Activated naive CD8-positive, alpha-beta T cell treated with anti-CD3 and anti-CD28 coated beads, Interleukin-2, amount 10 ng/mL, durations not matched to agents 7 days and 5 days (primary cell): ENCODE measurements around the gene FAM53B. TPM values are rescaled to one million over a fixed set of nuclear protein-coding genes. Genes with fewer than 3 reads are reported as not detected.

Experiments
- ATAC-seq: fragments of 150-1000 bp; cut with Tn5 transposase; one replicate; pipeline ENCODE4 v1.10.0; 2021; ENCODE audit warnings: low read depth, moderate library complexity
- POLR2A ChIA-PET: fragments of 350-600 bp; sonication (Branson Sonifier 250); formaldehyde crosslinking; loops from one replicate; lab custom pipeline; 2021; ENCODE audit warnings: antibody characterized with exemption; lab: Charles Lee
- DNase-seq: peaks from one replicate; pipeline ENCODE4 v3.0.0; 2021
- H3K27ac Mint-ChIP-seq: one replicate; pipeline ENCODE4 v1.8.0; 2022; ENCODE audit warnings: mild to moderate bottlenecking, mixed read lengths
- H3K27me3 Mint-ChIP-seq: one replicate; pipeline ENCODE4 v1.8.0; 2022; ENCODE audit warnings: mild to moderate bottlenecking, moderate library complexity, mixed read lengths
- H3K36me3 Mint-ChIP-seq: one replicate; pipeline ENCODE4 v1.8.0; 2021; ENCODE audit warnings: mild to moderate bottlenecking, mixed read lengths
- H3K4me1 Mint-ChIP-seq: one replicate; pipeline ENCODE4 v1.8.0; 2021; ENCODE audit warnings: mixed read lengths
- H3K4me3 Mint-ChIP-seq: one replicate; pipeline ENCODE4 v1.8.0; 2022; ENCODE audit warnings: mild to moderate bottlenecking, moderate library complexity, mixed read lengths
- H3K9me3 Mint-ChIP-seq: one replicate; pipeline ENCODE4 v1.8.0; 2021; ENCODE audit warnings: mixed read lengths
- total RNA-seq, 2 experiments: library from RNA; stranded (reverse); gene quantifications; one replicate each; pipeline ENCODE4 v1.2.3, GENCODE V29; 2021

Gene FAM53B
- total RNA-seq, 2 experiments from 2014 or later, result 29.8 to 33.0 TPM

DNA sequence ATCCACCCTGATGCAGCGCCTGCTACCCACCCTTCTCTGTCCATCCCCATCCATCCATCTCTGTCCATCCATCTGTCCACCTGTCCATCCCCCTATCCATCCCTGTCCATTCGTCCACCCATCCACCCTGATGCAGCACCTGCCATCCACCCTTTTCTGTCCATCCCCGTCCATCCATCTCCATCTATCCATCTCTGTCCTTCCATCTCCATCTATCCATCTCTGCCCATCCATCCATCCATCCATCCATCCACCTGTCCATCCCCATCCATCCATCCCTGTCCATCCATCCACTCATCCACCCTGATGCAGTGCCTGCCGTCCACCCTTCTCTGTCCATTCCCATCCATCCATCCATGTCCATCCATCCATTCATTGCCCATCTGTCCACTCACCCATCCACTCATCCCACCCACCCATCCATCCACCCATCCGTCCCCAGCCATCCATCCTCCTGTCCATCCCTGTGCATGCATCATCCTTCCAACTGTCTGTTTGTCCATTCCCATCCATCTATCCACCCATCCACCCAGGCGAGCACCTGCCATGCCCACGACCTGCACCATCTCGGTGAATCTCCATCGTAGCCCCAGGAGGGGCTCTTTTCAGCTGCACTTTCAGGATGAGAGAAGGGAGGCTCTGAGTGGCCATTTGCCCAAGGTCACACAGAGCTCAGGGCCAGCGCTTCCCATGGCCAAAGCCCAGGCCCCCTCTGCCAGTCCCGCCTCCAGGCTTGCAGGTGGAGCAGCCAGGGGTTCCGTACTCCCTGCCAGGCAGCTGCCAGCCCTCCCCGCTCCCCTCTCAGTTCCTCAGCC is 145.2 kb downstream of the FAM53B start:
- Mint-ChIP-seq H3K4me3 (no peak overlapping the region), H3K27ac (no peak overlapping the region), H3K4me1 (no peaks in the 10 kb centered on the region), H3K27me3 (no peaks in the 10 kb centered on the region), H3K36me3 (no peaks in the 10 kb centered on the region), H3K9me3 (no peaks in the 10 kb centered on the region)
- ATAC-seq (no peak), DNase-seq (no peak)
- POLR2A ChIA-PET, result no interaction called here

DNA sequence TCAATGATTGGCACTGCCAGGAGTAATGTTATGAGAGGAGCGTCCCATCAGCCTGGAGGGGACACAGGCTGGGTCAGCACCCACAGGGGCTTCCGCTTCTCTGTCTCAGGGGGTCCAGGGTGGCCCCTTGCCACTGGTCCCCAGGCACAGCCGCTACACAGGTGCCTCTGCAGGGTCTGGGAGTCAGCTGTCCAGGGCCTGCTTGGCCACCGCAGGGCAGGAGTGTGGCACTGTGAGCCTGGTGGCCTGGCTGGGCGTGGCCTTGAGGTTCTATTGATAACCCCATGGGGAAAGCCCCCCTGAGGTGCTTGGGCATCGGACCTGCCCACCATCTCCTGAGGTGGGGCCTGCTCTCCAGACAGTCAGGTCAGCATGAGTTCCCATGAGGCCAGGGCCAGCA is 146.0 kb downstream of the FAM53B start:
- Mint-ChIP-seq H3K36me3 (no peaks in the 10 kb centered on the region), H3K27me3 (no peaks in the 10 kb centered on the region), H3K9me3 (no peaks in the 10 kb centered on the region), H3K4me3 (no peak overlapping the region), H3K27ac (no peak overlapping the region), H3K4me1 (no peaks in the 10 kb centered on the region)
- DNase-seq (no peak), ATAC-seq (no peak)
- POLR2A ChIA-PET, result no interaction called here

DNA sequence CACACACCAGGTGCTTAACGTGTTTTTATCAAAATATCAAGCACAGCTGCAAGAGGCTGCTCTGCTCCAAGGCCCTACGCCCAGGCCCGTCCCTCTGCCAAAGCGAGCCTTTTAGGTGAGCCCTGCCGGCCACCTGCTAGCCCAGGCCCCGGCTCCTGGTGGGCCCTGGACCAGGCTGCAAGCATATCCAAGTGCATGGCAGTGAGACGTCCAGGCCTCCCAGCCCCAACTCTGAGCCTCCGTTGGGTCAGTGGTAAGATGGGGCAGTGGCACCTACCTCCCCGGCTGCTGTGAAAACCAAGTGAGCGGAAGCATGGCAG is 146.4 kb downstream of the FAM53B start:
- POLR2A ChIA-PET, result no interaction called here
- H3K4me3 Mint-ChIP-seq, result no peak overlapping the region
- H3K36me3 Mint-ChIP-seq, result no peaks in the 10 kb centered on the region

DNA sequence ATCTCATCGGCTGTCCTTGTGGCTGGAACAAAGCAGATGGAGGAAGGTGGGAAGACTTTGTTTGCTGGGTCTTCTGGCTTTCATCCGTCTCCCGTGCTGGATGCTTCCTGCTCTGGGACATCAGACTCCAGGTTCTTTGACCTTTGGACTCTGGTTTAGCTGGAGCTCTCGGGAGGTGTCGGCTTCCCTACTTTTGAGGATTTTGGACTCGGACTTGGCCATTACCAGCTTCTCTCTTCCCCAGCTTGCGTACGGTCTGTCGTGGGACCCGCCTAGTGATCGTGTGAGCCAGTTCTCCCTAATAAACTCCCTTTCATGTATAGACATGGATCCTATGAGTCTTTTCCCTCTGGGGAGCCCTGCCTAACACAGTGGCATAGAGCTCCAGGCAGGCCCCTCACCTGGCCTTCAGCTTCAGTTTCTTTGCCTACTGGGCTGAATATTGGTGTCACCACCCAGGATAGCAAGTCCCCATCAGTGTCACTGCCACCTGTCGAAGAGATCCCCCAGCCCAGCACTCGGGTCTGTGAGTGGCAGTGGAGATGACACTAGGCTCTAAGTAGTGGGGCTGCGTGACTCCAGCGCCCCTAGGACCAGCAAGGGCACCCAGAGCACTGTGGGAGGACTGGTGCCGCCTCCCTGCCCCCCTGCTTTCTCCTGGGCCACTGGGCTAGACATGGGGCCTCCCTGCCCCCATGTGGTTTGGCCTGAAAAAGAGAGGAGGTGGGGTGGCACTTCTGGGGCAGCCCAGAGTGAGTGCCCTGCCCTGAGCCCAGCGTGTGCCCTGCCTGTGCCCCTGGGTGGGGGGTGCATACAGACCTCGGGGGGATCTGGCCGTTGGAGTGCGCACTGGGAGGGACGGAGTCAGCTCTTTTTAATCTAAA is 147.0 kb downstream of the FAM53B start:
- Mint-ChIP-seq H3K36me3 (no peaks in the 10 kb centered on the region), H3K27ac (no peak overlapping the region), H3K9me3 (no peaks in the 10 kb centered on the region), H3K4me1 (no peaks in the 10 kb centered on the region), H3K4me3 (no peak overlapping the region), H3K27me3 (no peaks in the 10 kb centered on the region)
- ATAC-seq (no peak), DNase-seq (no peak)
- POLR2A ChIA-PET, result no interaction called here

More for the DNA sequence above, 146.4 kb downstream of the FAM53B start:
- no peaks in the 10 kb centered on the region for H3K9me3 Mint-ChIP-seq
- H3K27ac Mint-ChIP-seq, result no peak overlapping the region
- no peaks in the 10 kb centered on the region for H3K27me3 Mint-ChIP-seq
- no peak for ATAC-seq
- H3K4me1 Mint-ChIP-seq, result no peaks in the 10 kb centered on the region
- no peak for DNase-seq

DNA sequence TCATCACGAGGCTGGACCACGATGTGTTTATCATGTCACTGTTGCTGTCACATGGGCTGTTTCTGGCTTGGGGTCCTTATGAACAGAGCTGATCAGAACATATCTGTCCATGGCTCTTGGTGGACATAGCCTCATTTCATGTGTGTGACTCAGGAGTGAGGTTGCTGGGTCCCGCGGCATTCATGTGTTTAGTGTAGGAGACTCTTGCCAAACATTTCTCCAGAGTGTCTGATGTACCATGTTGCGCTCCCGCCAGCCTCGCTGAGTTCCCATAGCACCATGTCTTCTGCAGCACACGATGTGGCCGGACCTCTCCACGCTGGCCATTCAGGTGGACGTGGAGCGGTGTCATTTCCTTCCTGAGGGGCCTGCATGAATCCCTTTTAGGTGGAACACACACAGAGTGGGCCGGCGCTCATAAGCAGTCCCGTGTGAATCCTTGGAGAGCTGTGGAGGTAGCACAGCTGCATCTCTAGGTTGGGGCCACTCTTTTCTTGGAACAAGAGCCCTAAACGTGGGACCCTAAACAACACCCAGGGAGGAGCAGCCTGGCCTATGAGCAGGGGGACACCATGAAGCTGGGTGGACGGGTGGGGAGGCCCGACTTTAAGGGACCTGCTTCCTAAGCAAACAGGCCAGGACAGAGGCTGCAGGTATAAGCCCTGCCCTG is 147.9 kb downstream of the FAM53B start:
- POLR2A ChIA-PET, result no interaction called here
- ATAC-seq, result no peak
- no peak for DNase-seq
- Mint-ChIP-seq H3K9me3 (no peaks in the 10 kb centered on the region), H3K36me3 (no peaks in the 10 kb centered on the region), H3K4me3 (no peak overlapping the region), H3K4me1 (no peaks in the 10 kb centered on the region), H3K27ac (no peak overlapping the region), H3K27me3 (no peaks in the 10 kb centered on the region)

DNA sequence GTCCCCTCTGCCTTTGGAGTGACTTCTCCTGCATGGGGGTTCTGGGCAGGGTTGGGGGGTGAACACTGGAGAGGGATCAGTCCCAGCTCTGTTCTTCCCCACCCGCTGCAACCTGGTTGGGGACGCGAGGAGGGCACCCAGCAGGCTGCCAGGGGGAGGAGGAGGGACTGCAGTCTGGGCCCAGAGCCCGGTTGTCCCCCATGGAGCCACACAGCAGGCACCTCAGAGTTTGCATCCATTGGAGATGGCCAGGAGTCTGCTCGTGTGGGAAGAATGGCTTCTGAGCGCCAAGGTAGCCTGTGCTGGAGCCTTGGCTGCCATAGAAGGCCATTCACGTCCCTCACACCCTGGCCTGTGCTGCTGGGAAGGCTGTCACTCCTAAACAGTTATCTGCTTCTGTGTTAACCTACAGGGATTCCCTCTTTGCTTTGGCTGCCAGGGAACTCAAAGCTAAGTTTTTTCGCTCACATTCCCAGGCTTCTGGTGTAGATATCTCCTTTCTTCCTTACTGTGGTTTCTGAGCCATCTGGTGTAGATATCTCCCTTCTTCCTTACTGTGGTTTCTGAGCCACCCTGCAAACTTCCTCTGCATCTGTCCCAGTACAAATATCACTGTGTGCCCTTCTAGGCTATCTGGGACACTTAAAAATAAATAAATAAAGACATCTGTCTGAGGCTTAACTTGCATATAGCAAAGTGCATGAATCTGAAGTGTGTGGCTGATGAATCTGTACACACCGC is 148.9 kb downstream of the FAM53B start:
- no peak for DNase-seq

DNA sequence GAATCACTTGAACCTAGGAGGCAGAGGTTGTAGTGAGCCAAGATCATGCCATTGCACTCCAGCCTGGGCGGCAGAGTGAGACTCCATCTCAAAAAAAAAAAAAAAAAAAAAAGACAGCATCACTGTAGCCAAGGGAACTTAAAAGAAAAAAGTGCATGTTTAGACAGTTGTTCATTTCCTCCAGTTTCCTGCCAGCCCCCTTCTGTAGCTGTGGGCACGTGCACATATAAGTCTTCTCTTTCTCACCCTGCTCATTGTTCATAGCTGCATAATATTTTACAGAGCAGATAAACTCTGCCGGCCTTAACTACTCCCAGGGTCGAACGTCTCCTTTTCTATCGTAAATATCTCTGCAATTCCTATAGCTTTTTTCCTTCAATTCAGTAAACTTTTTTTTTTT is 149.9 kb downstream of the FAM53B start:
- DNase-seq (no peak), ATAC-seq (no peak)
- POLR2A ChIA-PET, result interaction anchor here (0.7 kb wide), 1 partner anchor 11 kb away, joined by 3 read pairs; no protein-coding TSS in a partner anchor
- Mint-ChIP-seq H3K9me3 (peaks cover 1% of the 10 kb centered on the region), H3K4me3 (no peak overlapping the region), H3K4me1 (no peaks in the 10 kb centered on the region), H3K27ac (no peak overlapping the region), H3K27me3 (no peaks in the 10 kb centered on the region), H3K36me3 (no peaks in the 10 kb centered on the region)

More for the DNA sequence above, 148.9 kb downstream of the FAM53B start:
- H3K9me3 Mint-ChIP-seq, result peaks cover 1% of the 10 kb centered on the region
- H3K27me3 Mint-ChIP-seq, result no peaks in the 10 kb centered on the region
- POLR2A ChIA-PET, result no interaction called here
- ATAC-seq, result no peak
- no peak overlapping the region for H3K27ac Mint-ChIP-seq
- H3K4me1 Mint-ChIP-seq, result no peaks in the 10 kb centered on the region
- no peak overlapping the region for H3K4me3 Mint-ChIP-seq
- no peaks in the 10 kb centered on the region for H3K36me3 Mint-ChIP-seq

DNA sequence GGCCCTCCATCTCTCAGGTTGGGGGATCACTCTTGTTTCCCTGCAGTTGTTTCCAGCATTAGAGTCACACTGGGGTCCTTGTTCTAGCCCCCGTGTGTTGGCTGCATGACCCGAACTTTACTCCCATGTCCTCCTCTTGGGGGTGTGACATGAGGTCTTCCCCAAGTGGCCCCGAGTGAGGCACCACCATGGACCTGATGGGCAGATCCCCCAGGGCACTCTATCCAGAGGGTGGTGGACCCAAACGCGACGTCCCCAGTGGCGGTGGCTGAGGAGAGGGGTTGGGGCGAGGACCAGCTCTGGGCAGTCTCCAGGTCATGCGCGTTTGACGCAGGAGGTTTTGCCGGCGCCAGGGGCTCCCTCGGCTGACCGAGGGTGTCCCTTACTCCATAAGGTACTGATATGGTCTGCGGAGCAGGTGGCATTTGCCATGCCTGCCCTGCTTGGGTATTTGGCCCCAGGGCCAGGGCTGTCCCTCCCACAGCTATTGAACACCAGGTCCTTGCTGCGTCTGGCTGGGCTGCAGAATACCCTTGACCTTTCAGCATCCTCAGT is 150.7 kb downstream of the FAM53B start:
- Mint-ChIP-seq H3K9me3 (peaks cover 1% of the 10 kb centered on the region), H3K36me3 (no peaks in the 10 kb centered on the region), H3K27me3 (no peaks in the 10 kb centered on the region), H3K4me3 (no peak overlapping the region), H3K27ac (no peak overlapping the region), H3K4me1 (no peaks in the 10 kb centered on the region)
- DNase-seq (no peak), ATAC-seq (no peak)
- POLR2A ChIA-PET, result no interaction called here

DNA sequence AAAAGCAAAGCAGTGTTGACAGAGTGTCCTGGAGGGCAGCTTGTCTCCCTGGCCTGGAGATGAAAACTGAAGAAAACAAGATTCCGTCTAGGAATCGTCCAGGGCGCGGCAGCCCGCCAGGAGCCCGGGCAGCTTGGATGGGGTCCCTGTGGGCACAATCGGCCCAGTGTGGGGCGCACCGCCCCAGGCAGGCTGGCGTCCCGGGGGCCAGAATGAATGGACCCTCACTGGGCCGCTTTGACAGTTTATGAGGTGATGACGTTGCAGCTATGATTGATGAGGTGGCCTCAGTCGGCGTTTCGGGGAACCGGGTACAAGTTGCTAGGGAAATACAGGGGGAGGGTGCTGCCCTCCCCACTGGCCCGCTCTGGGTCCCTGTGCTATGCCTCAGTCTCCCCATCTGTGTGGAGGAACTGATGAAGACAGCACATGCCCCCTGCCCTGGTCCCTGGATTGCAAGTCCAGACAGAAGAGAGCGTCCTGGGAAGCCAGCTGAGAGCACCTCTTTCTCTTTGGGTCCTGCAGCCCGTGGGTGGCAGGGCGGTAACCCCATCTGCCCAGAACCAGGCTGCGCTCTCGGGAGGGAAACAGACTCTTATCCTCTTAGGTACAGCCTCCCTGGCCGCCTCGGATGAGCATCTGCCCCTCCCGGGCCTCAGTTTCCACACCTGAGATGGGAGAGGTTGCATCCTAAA is 151.3 kb downstream of the FAM53B start:
- ATAC-seq, result no peak
- Mint-ChIP-seq H3K4me3 (no peak overlapping the region), H3K9me3 (peaks cover 1% of the 10 kb centered on the region), H3K27me3 (no peaks in the 10 kb centered on the region), H3K27ac (no peak overlapping the region), H3K4me1 (no peaks in the 10 kb centered on the region), H3K36me3 (no peaks in the 10 kb centered on the region)
- DNase-seq, result no peak
- POLR2A ChIA-PET, result no interaction called here

DNA sequence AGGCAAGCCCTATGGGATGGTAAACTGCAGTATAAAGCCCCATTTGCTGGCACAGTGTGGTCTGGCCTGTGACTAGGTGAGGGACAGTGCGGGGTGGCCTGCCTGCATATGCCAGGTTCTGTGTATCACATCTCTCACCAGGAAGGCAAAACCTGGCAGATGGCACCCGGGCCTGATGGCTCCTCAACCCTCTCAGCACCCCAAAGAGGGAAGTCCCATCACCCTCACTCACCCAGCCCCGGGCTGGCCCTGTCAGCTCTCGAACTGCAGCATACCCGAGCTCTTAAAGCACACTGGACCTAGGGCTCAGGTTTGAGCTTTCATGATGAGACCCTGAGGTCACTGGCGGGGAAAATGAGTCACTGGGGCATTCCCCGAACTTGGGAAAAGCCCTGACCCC is 152.1 kb downstream of the FAM53B start:
- DNase-seq, result no peak
- Mint-ChIP-seq H3K27me3 (no peaks in the 10 kb centered on the region), H3K4me3 (no peak overlapping the region), H3K27ac (no peak overlapping the region), H3K36me3 (no peaks in the 10 kb centered on the region), H3K4me1 (no peaks in the 10 kb centered on the region), H3K9me3 (peaks cover 1% of the 10 kb centered on the region)
- ATAC-seq, result no peak
- POLR2A ChIA-PET, result no interaction called here

DNA sequence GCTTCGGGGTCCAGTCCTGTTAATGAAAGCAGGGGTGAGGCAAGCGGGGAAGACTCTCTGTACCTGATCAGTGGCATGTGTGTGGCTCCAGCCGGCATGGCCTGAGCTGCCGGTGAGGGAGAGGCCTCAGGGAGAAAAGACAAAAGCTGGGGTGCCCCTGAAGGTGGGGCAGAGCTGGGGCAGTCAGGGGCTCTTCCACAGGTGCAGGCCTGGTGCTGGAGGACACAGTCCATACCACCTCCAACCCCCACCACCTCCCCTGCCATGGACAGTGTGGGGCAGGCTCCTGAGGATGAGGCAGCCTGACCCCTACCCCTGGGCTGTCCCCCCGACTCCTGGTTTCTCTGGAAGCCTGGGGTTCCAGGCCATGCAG is 153.1 kb downstream of the FAM53B start:
- Mint-ChIP-seq H3K4me3 (no peak overlapping the region), H3K27me3 (no peaks in the 10 kb centered on the region), H3K9me3 (peaks cover 1% of the 10 kb centered on the region), H3K36me3 (no peaks in the 10 kb centered on the region), H3K4me1 (no peaks in the 10 kb centered on the region), H3K27ac (no peak overlapping the region)
- DNase-seq (no peak), ATAC-seq (no peak)
- POLR2A ChIA-PET, result no interaction called here

DNA sequence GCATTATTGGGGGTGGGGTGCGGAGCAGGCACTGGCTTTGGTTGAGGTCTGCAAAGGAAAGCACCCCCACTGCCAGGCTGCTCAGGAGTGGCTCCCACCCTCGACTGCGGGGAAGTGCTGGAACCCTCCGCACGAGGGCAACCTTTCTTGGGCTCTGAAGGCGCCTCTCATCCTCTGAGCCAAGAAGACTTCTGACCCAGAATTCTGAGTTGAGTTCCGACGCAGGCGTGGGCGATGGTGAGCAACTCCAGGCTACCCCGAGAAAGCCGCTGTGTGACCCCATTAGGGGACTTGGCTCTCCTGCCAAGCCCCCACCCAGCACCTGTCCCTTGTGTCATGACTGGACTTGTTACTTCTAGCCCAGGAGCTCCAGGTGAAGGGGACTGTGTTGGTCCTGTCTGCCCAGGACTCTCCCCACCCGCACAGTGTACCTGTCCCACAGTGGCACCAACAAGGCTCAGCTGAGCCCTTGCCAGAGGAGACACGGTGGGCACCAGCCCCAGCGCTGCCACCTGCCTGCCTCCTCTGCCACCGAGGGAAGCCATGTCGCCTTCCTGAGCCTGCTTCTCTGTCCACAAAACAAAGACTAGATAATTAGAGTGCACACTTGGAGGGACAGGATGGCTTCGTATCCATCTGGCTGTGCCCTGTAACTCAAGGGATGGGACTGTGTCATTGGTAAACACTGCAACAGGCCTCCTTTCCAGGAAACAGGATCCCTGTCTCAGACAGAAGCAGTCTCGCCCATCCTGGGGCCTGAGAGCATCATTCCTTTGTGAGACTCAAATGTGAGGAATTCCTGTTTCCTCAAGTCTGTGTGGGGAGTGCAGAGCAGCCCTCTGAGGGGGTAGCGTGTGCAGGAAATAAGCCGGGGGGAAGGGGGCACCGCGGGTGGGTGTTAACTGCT is 153.7 kb downstream of the FAM53B start:
- no peak overlapping the region for H3K4me3 Mint-ChIP-seq
- POLR2A ChIA-PET, result no interaction called here
- no peak for DNase-seq
- no peak for ATAC-seq
- no peak overlapping the region for H3K27ac Mint-ChIP-seq
- H3K36me3 Mint-ChIP-seq, result no peaks in the 10 kb centered on the region
- peaks cover 1% of the 10 kb centered on the region for H3K9me3 Mint-ChIP-seq
- H3K4me1 Mint-ChIP-seq, result no peaks in the 10 kb centered on the region
- no peaks in the 10 kb centered on the region for H3K27me3 Mint-ChIP-seq
